ENCODE data around the gene GASK1A.

- TF ChIP-seq ATF3 (IDR thresholded peaks at IDR 0.05) (no peak), CTCF (IDR thresholded peaks at IDR 0.05; ENCODE audit: low read depth, low read length, missing input control) (no peak), SP1 (IDR thresholded peaks at IDR 0.05) (no peak), GABPA (IDR thresholded peaks at IDR 0.05 in 1 of 2, conservative IDR thresholded peaks at IDR 0.05 in 1 of 2) (no peak), MAX (IDR thresholded peaks at IDR 0.05) (no peak), REST (IDR thresholded peaks at IDR 0.05) (no peak), HNF4G (IDR thresholded peaks at IDR 0.05) (no peak), RAD21 (IDR thresholded peaks at IDR 0.05) (no peak), YY1 (IDR thresholded peaks at IDR 0.05) (no peak)
Measured at GRCh38 chr3:42996021-42996420, 16.9 kb downstream of the GASK1A start.
